Measurements from ENCODE around the gene BRD4. TPM values are rescaled to one million over a fixed set of nuclear protein-coding genes. Genes with fewer than 3 reads are reported as not detected.

Gene BRD4
- total and polyA plus RNA-seq, 10 of the 15 experiments (the other 5 are each of a cell fraction or from before 2014, with no cell fraction given): 5.3 to 84.4 (median 11.8) TPM

- TF ChIP-seq ZBTB33 (IDR thresholded peaks at IDR 0.05) (no peak), POLR2AphosphoS2 (IDR thresholded peaks at IDR 0.05; ENCODE audit: low read depth, low read length) (no peak), KLF5 (IDR thresholded peaks at IDR 0.05; ENCODE audit: partially characterized antibody) (no peak), ESRRA (IDR thresholded peaks at IDR 0.05; ENCODE audit: low read length) (no peak), GATAD2B (conservative IDR thresholded peaks at IDR 0.05; ENCODE audit: low read depth) (no peak), ZBTB4 (CRISPR knock-in tag; IDR thresholded peaks at IDR 0.05) (no peak), SREBF2 (IDR thresholded peaks at IDR 0.05; ENCODE audit: low read length) (no peak), IKZF2 (IDR thresholded peaks at IDR 0.05) (no peak)
Observed at GRCh38 chr19:15227261-15227660, 105.1 kb downstream of the BRD4 start (continued).

- H3K4me2 ChIP-seq (ENCODE audit: control insufficient read depth, insufficient read depth): no peak overlapping the region
- no peak overlapping the region for H3K9ac ChIP-seq (ENCODE audit: control insufficient read depth, insufficient read depth, low read length)
- no peak overlapping the region for H3K4me3 ChIP-seq
- ChIA-PET POLR2A (interaction anchor here (0.6 kb wide), 1 partner anchor 12 kb away, joined by 3 read pairs; no protein-coding TSS in a partner anchor), CTCF (interaction anchor here (0.6 kb wide), 1 partner anchor 12 kb away, joined by 3 read pairs; no protein-coding TSS in a partner anchor), SMC1A (ENCODE audit: uncharacterized antibody, unreplicated experiment) (no interaction called here), RAD21 (ENCODE audit: unreplicated experiment) (no interaction called here)
- FAIRE-seq (no peak), DNase-seq (ENCODE audit: low read depth, low spot score) (no peak), ATAC-seq (no peak)
- no peaks in the 10 kb centered on the region; a peak in 1 of 4 replicates for H3K27me3 ChIP-seq (replicated peaks in 1 of 2; ENCODE audit: control insufficient read depth in 2 of 2, insufficient read depth in 2 of 2, low read length in 1 of 2)
- H3K27ac ChIP-seq (ENCODE audit: control insufficient read depth, insufficient read depth): no peak overlapping the region
- BruUV-seq (replicated peaks): no TSS peak
- H3K9me3 ChIP-seq (replicated peaks; ENCODE audit: control insufficient read depth, insufficient read depth, low read length): no peaks in the 10 kb centered on the region
- no peaks in the 10 kb centered on the region for H3K36me3 ChIP-seq (ENCODE audit: control insufficient read depth in 2 of 2, insufficient read depth in 2 of 2, low read length in 1 of 2)
- H4K20me1 ChIP-seq (ENCODE audit: control insufficient read depth, insufficient read depth): no peaks in the 10 kb centered on the region
- no peaks in the 10 kb centered on the region for H3K79me2 ChIP-seq (ENCODE audit: control insufficient read depth, insufficient read depth, low read length)
- intact Hi-C loops (cut with micrococcal nuclease; ENCODE audit: unreplicated experiment): no loop called here
- no peak overlapping the region for H2AFZ ChIP-seq (ENCODE audit: control insufficient read depth, low read depth, low read length)
- 64% methylated on average over 7 of the region's 7 CpGs for WGBS (ENCODE audit: insufficient coverage, insufficient replicate concordance, low lambda C conversion rate, missing lambda C conversion rate)
- in situ Hi-C loops (cut with MboI): no loop called here
- H3K4me1 ChIP-seq (ENCODE audit: control insufficient read depth, insufficient read depth, low read length): peaks cover 2% of the 10 kb centered on the region; the same call in 1 of the 2 replicates
- TF ChIP-seq BCLAF1 (IDR thresholded peaks at IDR 0.05): no peak
- TF ChIP-seq PAX5 (IDR thresholded peaks at IDR 0.05; ENCODE audit: borderline replicate concordance, low read depth, low read length): no peak
- TF ChIP-seq PML (IDR thresholded peaks at IDR 0.05; ENCODE audit: low read length): no peak
- no peak for TF ChIP-seq POU2F2 (IDR thresholded peaks at IDR 0.05; ENCODE audit: borderline replicate concordance, low read depth, low read length)
- no peak for TF ChIP-seq CBX3 (IDR thresholded peaks at IDR 0.05; ENCODE audit: borderline replicate concordance, low read depth)
Observed at GRCh38 chr19:15225760-15226159, 106.6 kb downstream of the BRD4 start.
